ENCODE measurements around the gene MRPS5.
A peak's percentile ranks its signal among the peaks of the same experiment; 100 is the strongest.
"Not testable (repeated sequence)": the region's sequence is repeated elsewhere in the genome, so short reads cannot be mapped to it uniquely, and the experiment has no call there.

The MRPS5 gene

GRCh38 chr2:95121407-95122196 lies at the start of gene MRPS5:
MRPS5 (minus strand) TSS chr2:95121808; CDS start chr2:95121791, 17 bp downstream.
- DNase-seq = peak; percentile 88

- DNase-seq = no peak
These were observed 44.6 kb upstream of the MRPS5 start for GRCh38 chr2:95166065-95166763.

GRCh38 chr2:95165371-95166064 lies 43.9 kb upstream of the MRPS5 start, which contains the start of gene ZNF2:
ZNF2 (plus strand) TSS chr2:95165809; CDS start chr2:95176227, 10,418 bp downstream.
- DNase-seq = peak; percentile 98

GRCh38 chr2:95165030-95165370 lies 43.4 kb upstream of the MRPS5 start:
- DNase-seq = no peak

- peak; percentile 82 for DNase-seq
These were observed 38.3 kb upstream of the MRPS5 start, which contains the start of gene ZNF514 for GRCh38 chr2:95159690-95160449. ZNF514 (minus strand) TSS chr2:95159848; CDS start chr2:95153253, 6,595 bp downstream.

- DNase-seq = peak; percentile 23
These were observed 37.4 kb upstream of the MRPS5 start for GRCh38 chr2:95158891-95159619.

GRCh38 chr2:95158441-95158840 lies 36.8 kb upstream of the MRPS5 start:
- DNase-seq = no peak

- no peak for DNase-seq
These were observed 27.9 kb upstream of the MRPS5 start for GRCh38 chr2:95149397-95149984.

GRCh38 chr2:95143838-95144237 lies 22.2 kb upstream of the MRPS5 start:
- no peak for DNase-seq

- DNase-seq = no peak
These were observed 17.1 kb upstream of the MRPS5 start for GRCh38 chr2:95138702-95139101.

GRCh38 chr2:95122197-95122551 lies 566 bp upstream of the MRPS5 start:
- DNase-seq = no peak

- peak; percentile 30 for DNase-seq
These were observed 558 bp downstream of the MRPS5 start for GRCh38 chr2:95121093-95121406.

- peak; percentile 84 for DNase-seq
These were observed 6.2 kb downstream of the MRPS5 start for GRCh38 chr2:95115418-95115817.

- no peak for DNase-seq
These were observed 8.1 kb downstream of the MRPS5 start for GRCh38 chr2:95113464-95113863.

- no peak for DNase-seq
These were observed 11.2 kb downstream of the MRPS5 start for GRCh38 chr2:95110395-95110794.

- DNase-seq = no peak
These were observed 12.3 kb downstream of the MRPS5 start for GRCh38 chr2:95109260-95109659.

GRCh38 chr2:95106081-95106480 lies 15.5 kb downstream of the MRPS5 start:
- DNase-seq = no peak

- DNase-seq = no peak
These were observed 17.0 kb downstream of the MRPS5 start for GRCh38 chr2:95104606-95105005.

- DNase-seq = no peak
These were observed 21.7 kb downstream of the MRPS5 start for GRCh38 chr2:95099910-95100309.

GRCh38 chr2:95098273-95098672 lies 23.3 kb downstream of the MRPS5 start:
- DNase-seq = not testable (repeated sequence)

GRCh38 chr2:95091885-95092555 lies 29.6 kb downstream of the MRPS5 start:
- DNase-seq = no peak
